Hepatic stellate cell (primary cell): ENCODE data around the gene TMEM179B.
A peak's percentile ranks its signal among the peaks of the same experiment; 100 is the strongest.
"Not testable (repeated sequence)": the region's sequence is repeated elsewhere in the genome, so short reads cannot be mapped to it uniquely, and the experiment has no call there.

Source experiments
- DNase-seq: peaks from one replicate; pipeline ENCODE4 v3.0.0; 2011; ENCODE audit warnings: low spot score

TMEM179B gene

GRCh38 chr11:62789576-62789975 lies 2.4 kb downstream of the TMEM179B start:
- DNase-seq, result no peak

GRCh38 chr11:62791501-62792201 lies 4.4 kb downstream of the TMEM179B start, which contains the start of gene TMEM223:
Gene TMEM223, minus strand, starts transcription at chr11:62792006. Its CDS starts 12 bp downstream, at chr11:62791994.
- peak; percentile 91 for DNase-seq

- DNase-seq, result no peak
Measured at GRCh38 chr11:62792202-62792575, 5.0 kb downstream of the TMEM179B start.

- no peak for DNase-seq
Measured at GRCh38 chr11:62794201-62794775, 7.1 kb downstream of the TMEM179B start.

GRCh38 chr11:62796281-62796680 lies 9.1 kb downstream of the TMEM179B start:
- no peak for DNase-seq

- no peak for DNase-seq
Measured at GRCh38 chr11:62799486-62799885, 12.3 kb downstream of the TMEM179B start.

- no peak for DNase-seq
Measured at GRCh38 chr11:62801071-62801470, 13.9 kb downstream of the TMEM179B start.

GRCh38 chr11:62804310-62805075 lies 17.3 kb downstream of the TMEM179B start:
- peak; percentile 54 for DNase-seq

- peak; percentile 96 for DNase-seq
Measured at GRCh38 chr11:62805076-62805892, 18.1 kb downstream of the TMEM179B start, which contains the start of gene NXF1. Gene NXF1, minus strand, starts transcription at chr11:62805440. Its CDS starts 84 bp downstream, at chr11:62805356.

GRCh38 chr11:62805961-62806441 lies 18.8 kb downstream of the TMEM179B start:
- no peak for DNase-seq

GRCh38 chr11:62806611-62807121 lies 19.5 kb downstream of the TMEM179B start:
- no peak for DNase-seq

GRCh38 chr11:62810748-62811147 lies 23.5 kb downstream of the TMEM179B start:
- DNase-seq, result no peak

- DNase-seq, result no peak
Measured at GRCh38 chr11:62811659-62812058, 24.5 kb downstream of the TMEM179B start.

- DNase-seq, result no peak
Measured at GRCh38 chr11:62816557-62816956, 29.4 kb downstream of the TMEM179B start.

- no peak for DNase-seq
Measured at GRCh38 chr11:62817129-62817528, 29.9 kb downstream of the TMEM179B start.

GRCh38 chr11:62823677-62824076 lies 36.5 kb downstream of the TMEM179B start:
- DNase-seq, result no peak

- DNase-seq, result not testable (repeated sequence)
Measured at GRCh38 chr11:62828130-62828529, 40.9 kb downstream of the TMEM179B start.

GRCh38 chr11:62830904-62831519 lies 43.8 kb downstream of the TMEM179B start:
- peak; percentile 36 for DNase-seq

- DNase-seq, result peak; percentile 98
Measured at GRCh38 chr11:62831520-62832335, 44.5 kb downstream of the TMEM179B start, which contains the start of gene STX5. Gene STX5, minus strand, starts transcription at chr11:62832051. Its CDS starts 808 bp downstream, at chr11:62831243.
